ENCODE data around the gene ADIRF.
"Not testable (repeated sequence)": the region's sequence is repeated elsewhere in the genome, so short reads cannot be mapped to it uniquely, and the experiment has no call there.

Gene ADIRF

DNA sequence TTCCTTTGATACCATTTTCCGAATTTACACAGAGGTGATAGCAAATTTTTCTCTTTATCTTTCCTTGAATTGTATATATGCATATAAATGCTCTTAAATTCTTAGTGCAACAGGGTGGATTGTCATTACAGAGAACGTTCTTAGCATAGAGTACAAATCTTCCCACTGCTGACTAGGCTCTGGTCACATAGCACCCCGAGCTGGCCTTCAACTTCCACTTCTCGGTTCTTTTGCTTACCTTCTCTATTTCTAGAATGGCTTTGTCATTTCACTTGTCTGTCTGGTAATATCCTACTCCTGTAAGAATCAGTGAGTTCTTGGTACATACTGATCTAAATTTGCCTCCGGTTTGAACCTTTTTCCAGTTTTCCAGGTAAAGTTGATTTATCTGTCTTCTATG, 13.4 kb downstream of the ADIRF start:
- DNase-seq: no peak

DNA sequence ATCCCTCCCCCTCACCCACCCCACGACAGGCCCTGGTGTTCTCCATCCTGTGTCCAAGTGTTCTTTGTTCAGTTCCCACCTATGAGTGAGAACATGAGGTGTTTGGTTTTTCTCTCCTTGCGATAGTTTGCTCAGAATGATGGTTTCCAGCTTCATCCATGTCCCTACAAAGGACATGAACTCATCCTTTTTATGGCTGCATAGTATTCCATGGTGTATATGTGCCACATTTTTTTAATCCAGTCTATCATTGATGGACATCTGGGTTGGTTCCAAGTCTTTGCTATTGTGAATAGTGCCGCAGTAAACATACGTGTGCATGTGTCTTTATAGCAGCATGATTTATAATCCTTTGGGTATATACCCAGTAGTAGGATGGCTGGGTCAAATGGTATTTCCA, 16.2 kb downstream of the ADIRF start:
- DNase-seq: not testable (repeated sequence)

DNA sequence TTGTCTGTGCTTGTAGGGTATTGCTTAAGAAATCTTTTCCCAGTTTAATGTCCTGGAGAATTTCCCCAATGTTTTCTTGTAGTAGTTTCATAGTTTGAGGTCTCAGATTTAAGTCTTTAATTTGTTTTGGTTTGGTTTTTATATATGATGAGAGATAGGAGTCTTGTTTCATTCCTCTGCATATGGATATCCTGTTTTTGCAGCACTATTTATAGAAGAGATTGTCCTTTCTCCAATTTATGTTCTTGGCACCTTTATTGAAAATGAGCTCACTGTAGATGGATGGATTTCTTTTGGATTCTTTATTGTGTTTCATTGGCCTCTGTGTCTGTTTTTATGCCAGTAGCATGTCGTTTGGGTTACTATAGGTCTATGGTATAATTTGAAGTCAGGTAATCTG, 20.2 kb downstream of the ADIRF start:
- DNase-seq: no peak

GRCh38 chr10:86991362-86991761, 23.1 kb downstream of the ADIRF start:
- not testable (repeated sequence) for DNase-seq

DNA sequence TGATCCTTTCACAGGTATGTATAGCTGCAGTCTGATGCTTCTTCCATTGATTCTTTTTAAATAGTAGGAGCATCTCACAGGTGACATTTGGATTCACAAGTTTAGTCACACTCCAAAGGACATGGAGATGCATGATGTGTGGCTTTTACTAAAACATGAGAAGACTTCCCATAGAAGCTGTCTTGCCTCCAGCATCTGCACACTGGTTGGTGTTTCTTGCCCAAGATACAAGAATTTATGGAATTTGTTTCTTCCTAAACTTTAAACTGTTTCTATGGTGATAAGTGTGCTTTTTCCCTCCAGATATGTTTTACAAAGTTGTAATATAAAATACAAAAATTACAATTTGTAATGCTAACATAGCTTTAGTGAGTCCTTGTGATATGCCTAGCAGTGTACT, 24.2 kb downstream of the ADIRF start:
- DNase-seq: no peak

GRCh38 chr10:86992929-86993328, 24.6 kb downstream of the ADIRF start:
- no peak for DNase-seq

DNA sequence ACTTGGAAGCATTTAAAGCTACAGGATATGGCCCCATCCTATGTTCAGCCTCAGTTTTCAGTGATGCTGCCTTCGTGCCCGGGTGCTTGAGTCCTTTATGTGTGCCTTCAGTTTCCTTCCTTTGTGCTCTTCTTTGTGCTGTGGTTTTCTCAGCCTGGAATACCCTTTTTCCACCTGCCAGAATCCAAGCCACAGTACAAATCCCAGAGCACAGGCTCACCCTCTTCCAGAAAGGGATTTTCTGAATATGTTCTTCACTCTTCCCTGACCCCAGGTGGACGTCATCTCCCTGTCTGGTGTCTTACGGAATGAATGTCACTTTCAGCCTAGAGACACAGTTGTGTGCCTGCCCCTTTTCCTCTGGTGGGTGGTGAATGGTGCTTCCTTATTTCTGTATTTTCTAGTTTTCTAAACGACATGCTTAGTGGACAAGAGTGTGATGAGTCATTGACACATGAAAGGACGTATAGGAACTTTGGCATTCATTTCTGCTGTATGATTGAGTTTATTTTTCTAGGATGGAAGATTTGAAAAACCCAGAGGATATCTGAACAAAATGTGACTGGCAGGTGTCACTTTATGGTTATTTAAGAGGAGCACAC, 31.6 kb downstream of the ADIRF start:
- not testable (repeated sequence) for DNase-seq

DNA sequence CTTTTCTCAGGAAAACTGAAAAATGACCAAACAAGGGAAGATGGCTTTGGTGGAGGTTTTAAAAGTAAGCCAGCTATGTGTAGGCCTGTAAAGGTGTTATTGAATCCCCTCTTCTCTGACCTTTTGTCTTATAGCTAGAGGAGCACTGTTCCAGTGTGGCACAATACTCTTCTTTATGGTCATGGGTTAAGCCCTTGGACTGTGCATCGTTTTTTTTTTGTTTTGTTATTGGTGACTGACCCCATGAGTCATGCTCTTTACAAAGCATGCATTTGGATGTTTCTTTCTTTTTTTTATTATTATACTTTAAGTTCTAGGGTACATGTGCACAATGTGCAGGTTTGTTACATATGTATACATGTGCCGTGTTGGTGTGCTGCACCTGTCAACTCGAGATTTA, 32.2 kb downstream of the ADIRF start:
- DNase-seq: no peak

DNA sequence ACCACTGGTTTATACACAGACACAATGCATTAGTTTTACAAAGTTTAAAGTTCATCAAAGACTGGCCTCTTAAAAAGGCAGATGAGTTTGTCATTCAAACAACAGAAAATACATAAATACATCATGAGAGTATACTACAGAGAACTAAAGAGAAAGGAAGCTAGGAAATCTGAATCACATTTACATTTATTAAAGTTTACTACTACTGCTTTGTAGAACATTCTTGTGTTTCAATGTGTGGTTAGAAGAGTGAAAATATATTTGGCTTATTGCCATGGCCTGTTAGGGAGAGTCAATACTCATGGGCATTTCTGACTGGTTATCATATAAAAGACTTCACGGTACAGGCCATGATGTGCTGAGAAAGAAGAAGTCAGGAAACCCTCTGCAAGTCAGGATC, 38.8 kb downstream of the ADIRF start:
- not testable (repeated sequence) for DNase-seq

- not testable (repeated sequence) for DNase-seq
Observed at GRCh38 chr10:87007674-87008073, 39.4 kb downstream of the ADIRF start.

- not testable (repeated sequence) for DNase-seq
Observed at GRCh38 chr10:87008303-87008702, 40.0 kb downstream of the ADIRF start.

GRCh38 chr10:87009134-87009696, 40.9 kb downstream of the ADIRF start:
- not testable (repeated sequence) for DNase-seq

DNA sequence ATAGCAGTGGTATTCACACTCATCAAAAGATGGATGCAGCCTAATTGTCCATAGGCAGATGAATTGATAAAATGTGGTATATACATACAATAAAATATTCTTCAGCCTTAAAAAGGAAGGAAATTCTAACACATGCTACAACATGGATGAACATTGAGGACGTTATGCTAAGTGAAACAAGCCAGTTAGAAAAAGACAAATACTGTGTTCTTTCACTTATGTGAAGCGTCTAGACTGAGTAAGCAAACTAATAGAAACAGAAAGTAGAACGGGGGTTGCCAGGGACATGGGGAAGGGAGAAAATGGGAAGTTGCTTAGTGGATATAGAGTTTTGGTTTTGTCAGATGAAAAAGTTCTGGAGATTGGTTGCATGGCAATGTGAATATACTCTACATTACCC, 45.2 kb downstream of the ADIRF start:
- DNase-seq: not testable (repeated sequence)

DNA sequence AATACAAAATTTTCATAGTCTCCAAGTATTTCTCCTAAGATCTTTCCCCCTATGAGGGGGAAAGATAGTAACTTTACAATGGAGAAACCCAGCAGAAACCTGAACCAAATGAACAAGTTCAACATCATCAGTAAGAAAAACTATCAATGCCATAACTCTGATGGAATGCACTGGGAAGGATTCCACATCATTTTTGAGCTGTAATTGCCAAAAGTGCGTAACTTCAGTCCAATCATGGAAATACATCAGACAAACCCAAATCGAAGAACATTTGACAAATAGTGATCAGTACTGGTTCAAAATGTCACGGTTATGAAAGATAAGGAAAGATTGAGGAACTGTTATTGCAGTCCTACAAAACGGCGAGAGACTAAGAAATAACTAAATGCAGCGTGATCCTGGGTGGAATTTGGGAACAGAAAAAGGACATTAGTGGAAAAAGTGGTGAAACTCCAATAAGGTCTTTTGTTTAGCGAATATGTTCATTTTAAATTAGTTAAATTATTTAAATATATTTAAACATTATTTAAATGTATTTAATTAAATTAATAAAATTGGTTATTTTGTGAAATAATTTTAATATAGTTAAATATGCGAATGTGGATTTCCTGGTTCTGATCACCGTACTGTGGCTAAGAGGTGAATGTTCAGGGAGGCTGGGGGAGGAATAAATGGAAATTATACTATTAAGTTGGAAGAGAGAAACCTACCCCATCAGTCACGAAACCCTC, 46.9 kb downstream of the ADIRF start:
- not testable (repeated sequence) for DNase-seq

DNA sequence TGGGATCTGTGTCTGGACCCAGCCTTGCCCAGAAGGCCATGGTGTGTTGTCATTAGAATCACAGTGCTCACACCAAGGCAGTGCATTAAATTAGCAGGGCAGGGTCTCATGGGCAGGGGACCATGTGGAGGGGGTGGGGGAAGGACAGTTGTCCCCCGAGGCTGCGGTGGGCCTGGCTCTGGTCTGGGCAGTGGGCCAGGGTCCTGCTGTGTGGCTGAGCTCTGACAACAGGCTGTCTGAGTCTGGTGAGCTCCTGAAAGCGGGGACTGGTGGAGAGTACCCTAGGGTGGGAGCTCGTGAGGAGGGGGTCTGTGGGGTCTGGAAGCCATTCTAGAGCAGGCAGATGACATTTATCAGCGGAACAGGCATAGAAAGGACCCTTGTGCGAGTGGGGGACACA, 49.8 kb downstream of the ADIRF start:
- not testable (repeated sequence) for DNase-seq

DNA sequence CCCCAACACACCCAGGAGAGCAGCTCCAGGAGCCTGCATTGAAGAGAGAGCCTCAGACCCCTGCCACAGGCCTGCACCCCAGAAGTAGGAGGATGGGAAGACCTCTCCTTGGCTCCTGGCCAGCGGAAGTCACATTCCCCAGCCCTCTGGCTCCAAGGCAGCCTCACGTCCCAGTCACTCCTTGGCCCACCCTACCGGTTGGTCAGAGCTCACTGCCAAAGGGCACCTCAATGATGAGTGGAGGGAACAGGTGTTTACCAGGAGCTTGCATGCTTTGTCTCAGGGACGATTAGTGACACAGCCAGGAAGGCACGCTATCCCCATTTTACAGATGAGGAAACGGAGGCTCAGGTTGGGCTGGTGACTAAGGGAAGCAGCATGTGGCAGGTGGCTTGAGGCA, 50.8 kb downstream of the ADIRF start:
- DNase-seq: not testable (repeated sequence)

- DNase-seq: not testable (repeated sequence)
Observed at GRCh38 chr10:87019504-87019903, 51.2 kb downstream of the ADIRF start.

GRCh38 chr10:87020056-87020455, 51.8 kb downstream of the ADIRF start, which contains the start of gene FAM25A:
Gene FAM25A, plus strand, starts transcription at chr10:87020294. Its CDS starts 31 bp downstream, at chr10:87020325.
- not testable (repeated sequence) for DNase-seq
